SK-N-DZ (cell line): ENCODE results near the gene GSTT2B.
"Not testable (repeated sequence)": the region's sequence is repeated elsewhere in the genome, so short reads cannot be mapped to it uniquely, and the experiment has no call there.

ENCODE experiments used
- DNase-seq: peaks from one replicate; pipeline ENCODE4 v3.0.0-alpha.2; 2015; ENCODE audit warnings: low spot score

The GSTT2B gene

GRCh38 chr22:23947391-23947790, 13.6 kb downstream of the GSTT2B start:
- not testable (repeated sequence) for DNase-seq

- DNase-seq, result not testable (repeated sequence)
These were observed 20.8 kb downstream of the GSTT2B start for GRCh38 chr22:23940166-23940565.

- DNase-seq, result no peak
These were observed 22.0 kb downstream of the GSTT2B start for GRCh38 chr22:23939017-23939357.

GRCh38 chr22:23938328-23939016, 22.5 kb downstream of the GSTT2B start:
- no peak for DNase-seq

- no peak for DNase-seq
These were observed 34.4 kb downstream of the GSTT2B start for GRCh38 chr22:23926561-23926960.

GRCh38 chr22:23925020-23925606, 35.9 kb downstream of the GSTT2B start:
- DNase-seq, result no peak

GRCh38 chr22:23922921-23923320, 38.1 kb downstream of the GSTT2B start:
- no peak for DNase-seq

- not testable (repeated sequence) for DNase-seq
These were observed 39.3 kb downstream of the GSTT2B start for GRCh38 chr22:23921586-23922201.

- not testable (repeated sequence) for DNase-seq
These were observed 40.8 kb downstream of the GSTT2B start for GRCh38 chr22:23920267-23920611.

- no peak for DNase-seq
These were observed 45.7 kb downstream of the GSTT2B start for GRCh38 chr22:23915290-23915689.

- peak; percentile 99 for DNase-seq
These were observed 47.2 kb downstream of the GSTT2B start for GRCh38 chr22:23913661-23914353.

- no peak for DNase-seq
These were observed 47.7 kb downstream of the GSTT2B start for GRCh38 chr22:23913306-23913660.

GRCh38 chr22:23912293-23912903, 48.6 kb downstream of the GSTT2B start:
- no peak for DNase-seq

GRCh38 chr22:23911318-23911980, 49.5 kb downstream of the GSTT2B start:
- DNase-seq, result no peak

- no peak for DNase-seq
These were observed 50.4 kb downstream of the GSTT2B start for GRCh38 chr22:23910496-23911190.

- no peak for DNase-seq
These were observed 51.6 kb downstream of the GSTT2B start for GRCh38 chr22:23909296-23909898.

- DNase-seq, result no peak
These were observed 52.3 kb downstream of the GSTT2B start for GRCh38 chr22:23908587-23909205.

GRCh38 chr22:23907423-23907822, 53.6 kb downstream of the GSTT2B start:
- not testable (repeated sequence) for DNase-seq
